Keratinocyte (primary cell): ENCODE measurements around the gene EMP3. TPM values are rescaled to one million over a fixed set of nuclear protein-coding genes. Genes with fewer than 3 reads are reported as not detected.

Source experiments
- DNase-seq: peaks from one replicate; pipeline ENCODE4 v3.0.0-alpha.2; 2011; ENCODE audit warnings: low read depth, missing footprints, low spot score
- FAIRE-seq: peaks from 2 replicates; lab custom pipeline; 2011; peaks lifted over from hg19 to GRCh38; lab: Jason Lieb, UNC
- H2AFZ ChIP-seq: 2 replicates; pipeline ENCODE4 v1.6.0; 2012; ENCODE audit warnings: low read length, control low read depth, inconsistent platforms; ENCODE audit not compliant: control insufficient read depth
- H3K27ac ChIP-seq: 2 replicates; pipeline ENCODE4 v1.5.1; 2011; ENCODE audit warnings: low read length; ENCODE audit not compliant: control insufficient read depth, insufficient read depth
- H3K27me3 ChIP-seq: 3 replicates; pipeline ENCODE4 v1.6.0; 2011; ENCODE audit warnings: low read length; ENCODE audit not compliant: control insufficient read depth, insufficient read depth; ENCODE audit errors: extremely low read depth
- H3K36me3 ChIP-seq, 2 experiments: 2 replicates in 1 of 2; 3 replicates in 1 of 2; pipeline ENCODE4 v1.5.1; 2011; ENCODE audit warnings: low read length in 2 of 2, mild to moderate bottlenecking in 1 of 2; ENCODE audit not compliant: control insufficient read depth in 2 of 2, insufficient read depth in 2 of 2; ENCODE audit errors: extremely low read depth in 1 of 2
- H3K4me1 ChIP-seq: 3 replicates; pipeline ENCODE4 v1.5.1; 2011; ENCODE audit warnings: low read length; ENCODE audit not compliant: control insufficient read depth, insufficient read depth; ENCODE audit errors: extremely low read depth
- H3K4me2 ChIP-seq: 3 replicates; pipeline ENCODE4 v1.6.0; 2011; ENCODE audit warnings: low read depth, low read length; ENCODE audit not compliant: control insufficient read depth, insufficient read depth; ENCODE audit errors: extremely low read depth
- H3K4me3 ChIP-seq, 3 experiments: fragments of 200-600 bp in 1 of 3; sonication (generic) in 1 of 3; 2 replicates in 2 of 3; 3 replicates in 1 of 3; pipeline ENCODE4 v1.5.1; 2011 to 2016; ENCODE audit warnings: low read length in 3 of 3, mild to moderate bottlenecking in 3 of 3, control low read depth in 2 of 3, inconsistent platforms in 1 of 3, low read depth in 1 of 3, mixed read lengths in 1 of 3, mixed run types in 1 of 3, moderate library complexity in 1 of 3; ENCODE audit not compliant: control insufficient read depth in 2 of 3, insufficient read depth in 2 of 3; ENCODE audit errors: extremely low read depth in 1 of 3
- H3K79me2 ChIP-seq: 2 replicates; pipeline ENCODE4 v1.6.0; 2012; ENCODE audit warnings: low read length; ENCODE audit not compliant: control insufficient read depth, insufficient read depth
- H3K9ac ChIP-seq: 3 replicates; pipeline ENCODE4 v1.6.0; 2011; ENCODE audit warnings: low read length; ENCODE audit not compliant: control insufficient read depth, insufficient read depth; ENCODE audit errors: extremely low read depth
- H3K9me1 ChIP-seq: 3 replicates; pipeline ENCODE4 v1.6.0; 2011; ENCODE audit warnings: low read length; ENCODE audit not compliant: control insufficient read depth, insufficient read depth; ENCODE audit errors: extremely low read depth
- H3K9me3 ChIP-seq: 2 replicates; pipeline ENCODE4 v1.5.1; 2012; ENCODE audit warnings: low read depth, low read length; ENCODE audit not compliant: control insufficient read depth
- H4K20me1 ChIP-seq: 3 replicates; pipeline ENCODE4 v1.6.0; 2011; ENCODE audit warnings: low read length; ENCODE audit not compliant: control insufficient read depth, insufficient read depth; ENCODE audit errors: extremely low read depth
- CTCF ChIP-seq, 3 experiments: IDR thresholded peaks in 1 of 3; conservative IDR thresholded peaks in 1 of 3; optimal IDR thresholded peaks in 1 of 3; 2 replicates in 2 of 3; 3 replicates in 1 of 3; pipeline versions ENCODE3 to v1.5.1; 2011; ENCODE audit warnings: low read length in 3 of 3, mild to moderate bottlenecking in 3 of 3, moderate library complexity in 2 of 3, control low read depth in 1 of 3, inconsistent platforms in 1 of 3; ENCODE audit not compliant: insufficient read depth in 2 of 3; ENCODE audit errors: extremely low read depth in 1 of 3
- EZH2 ChIP-seq: IDR thresholded peaks from one replicate; pipeline ENCODE4 v1.6.1; 2012; ENCODE audit warnings: inconsistent platforms, mild to moderate bottlenecking, low read length, moderate library complexity
- dilution Hi-C: fragments of 300-500 bp; cut with MboI; formaldehyde crosslinking; loops from one replicate; pipeline ENCODE4 v1.7.0; 2020; ENCODE audit warnings: low sequenced_read_pairs; ENCODE audit not compliant: extremely low pct_ligation_motif_present
- polyA plus RNA-seq, 5 experiments: library from polyadenylated mRNA; depleted of rRNA in 3 of 5; stranded (reverse) in 3 of 5; stranded (forward) in 1 of 5; unstranded in 1 of 5; fragments of >200 nt; gene quantifications; 1 replicate in 1 of 5; 2 replicates in 3 of 5; 3 replicates in 1 of 5; pipeline versions ENCODE4 v1.2.1 to v1.2.3, GENCODE V29; 2011 to 2012; ENCODE audit warnings: missing spikeins in 2 of 5, low read depth in 1 of 5, low replicate concordance in 1 of 5

The EMP3 gene
- polyA plus RNA-seq, 1 donor (not counting 4 experiments of a cell fraction or from before 2014, with no cell fraction given), result 177 TPM

GRCh38 chr19:48365602-48366001, 40.2 kb downstream of the EMP3 start:
- Histone ChIP-seq H3K9me3 (no peaks in the 10 kb centered on the region), H4K20me1 (no peaks in the 10 kb centered on the region), H3K27me3 (no peaks in the 10 kb centered on the region), H2AFZ (no peak overlapping the region), H3K9me1 (no peaks in the 10 kb centered on the region), H3K27ac (no peak overlapping the region), H3K4me2 (no peak overlapping the region), H3K9ac (no peak overlapping the region), H3K4me1 (peaks cover 9% of the 10 kb centered on the region), H3K4me3 (no peak overlapping the region), H3K36me3 (peaks cover 0 to 3% of the 10 kb centered on the region in 2 experiments), H3K79me2 (no peaks in the 10 kb centered on the region)
- FAIRE-seq (no peak), DNase-seq (no peak)
- TF ChIP-seq CTCF (optimal IDR thresholded peaks at IDR 0.05 in 1 of 3, IDR thresholded peaks at IDR 0.05 in 1 of 3, conservative IDR thresholded peaks at IDR 0.05 in 1 of 3; ENCODE audit: extremely low read depth in 1 of 3, insufficient read depth in 2 of 3, low read length in 3 of 3), result no peak
- TF ChIP-seq EZH2, result no peak
- dilution Hi-C loops, result no loop called here

GRCh38 chr19:48367855-48368254, 42.5 kb downstream of the EMP3 start:
- DNase-seq (no peak), FAIRE-seq (no peak)
- H3K36me3 ChIP-seq, result no peaks in the 10 kb centered on the region
- dilution Hi-C loops, result no loop called here
- H3K27ac ChIP-seq, result no peak overlapping the region
- no peaks in the 10 kb centered on the region for H3K9me1 ChIP-seq
- no peak overlapping the region for H2AFZ ChIP-seq
- H3K4me3 ChIP-seq, result no peak overlapping the region
- TF ChIP-seq EZH2 (no peak), CTCF (optimal IDR thresholded peaks at IDR 0.05 in 1 of 3, IDR thresholded peaks at IDR 0.05 in 1 of 3, conservative IDR thresholded peaks at IDR 0.05 in 1 of 3; ENCODE audit: extremely low read depth in 1 of 3, insufficient read depth in 2 of 3, low read length in 3 of 3) (no peak)
- no peaks in the 10 kb centered on the region for H3K27me3 ChIP-seq
- no peaks in the 10 kb centered on the region for H3K79me2 ChIP-seq
- no peak overlapping the region for H3K4me2 ChIP-seq
- no peaks in the 10 kb centered on the region for H4K20me1 ChIP-seq
- H3K9ac ChIP-seq, result no peak overlapping the region
- peaks cover 7% of the 10 kb centered on the region for H3K4me1 ChIP-seq
- H3K9me3 ChIP-seq, result no peaks in the 10 kb centered on the region
